Smooth muscle cell (in vitro differentiated cells): ENCODE results near the gene CIT. TPM values are rescaled to one million over a fixed set of nuclear protein-coding genes. Genes with fewer than 3 reads are reported as not detected.

ENCODE experiments used
- DNase-seq: peaks from one replicate; lab custom pipeline; 2025; ENCODE audit not compliant: unreplicated experiment; lab: John Stamatoyannopoulos, UW
- H2AFZ ChIP-seq: fragments of 200-600 bp; sonication (generic); 2 replicates; pipeline ENCODE4 v1.6.0; 2016; ENCODE audit warnings: antibody characterized with exemption, low read depth, mild to moderate bottlenecking
- H3F3A ChIP-seq: fragments of 200-600 bp; sonication (generic); 2 replicates; pipeline ENCODE4 v1.6.0; 2017; ENCODE audit warnings: antibody characterized with exemption, low read depth
- H3K27ac ChIP-seq: fragments of 200-600 bp; sonication (generic); 2 replicates; pipeline ENCODE4 v1.5.1; 2016; ENCODE audit warnings: low read depth, mild to moderate bottlenecking
- H3K27me3 ChIP-seq: fragments of 200-600 bp; sonication (generic); 2 replicates; pipeline ENCODE4 v1.6.1; 2016; ENCODE audit warnings: low read depth, mild to moderate bottlenecking
- H3K36me3 ChIP-seq: fragments of 200-600 bp; sonication (generic); 2 replicates; pipeline ENCODE4 v1.5.1; 2016; ENCODE audit warnings: low read depth
- H3K4me1 ChIP-seq: fragments of 200-600 bp; sonication (generic); 2 replicates; pipeline ENCODE4 v1.5.1; 2016; ENCODE audit warnings: low read depth
- H3K4me2 ChIP-seq: fragments of 200-600 bp; sonication (generic); 2 replicates; pipeline ENCODE4 v1.6.0; 2016; ENCODE audit warnings: mild to moderate bottlenecking
- H3K4me3 ChIP-seq: fragments of 200-600 bp; sonication (generic); 2 replicates; pipeline ENCODE4 v1.5.1; 2016; ENCODE audit warnings: mild to moderate bottlenecking
- H3K79me2 ChIP-seq: fragments of 200-600 bp; sonication (generic); 2 replicates; pipeline ENCODE4 v1.6.0; 2016; ENCODE audit warnings: low read depth, mild to moderate bottlenecking
- H3K9ac ChIP-seq: fragments of 200-600 bp; sonication (generic); 2 replicates; pipeline ENCODE4 v1.6.0; 2016; ENCODE audit warnings: low read depth
- H3K9me3 ChIP-seq: fragments of 200-600 bp; sonication (generic); replicated peaks from 2 replicates; pipeline ENCODE4 v1.5.1; 2016; ENCODE audit warnings: low read depth
- H4K20me1 ChIP-seq: fragments of 200-600 bp; sonication (generic); 2 replicates; pipeline ENCODE4 v1.6.0; 2016; ENCODE audit warnings: low read depth
- WGBS: methylation state at CpG from one replicate; pipeline ENCODE4 v1.1.7; 2016; ENCODE audit warnings: low lambda C conversion rate; 5-methylcytosine and 5-hydroxymethylcytosine counted together
- polyA plus RNA-seq: library from polyadenylated mRNA; unstranded; fragments of >200 nt; fragmentation: Nextera tagmentation; extraction: Ambion mirVana; gene quantifications from 2 replicates; pipeline ENCODE4 v1.2.1, GENCODE V29; 2016
- total RNA-seq: library from RNA; depleted of rRNA; stranded (reverse); fragments of >200 nt; gene quantifications from 2 replicates; pipeline ENCODE4 v1.2.3, GENCODE V29; 2014
- TF ChIP-seq, protein P1 (sequence below): fragments of 200-600 bp; sonication (generic); IDR thresholded peaks from 2 replicates; pipeline ENCODE4 v1.5.1; 2017; ENCODE audit warnings: borderline replicate concordance, mild to moderate bottlenecking, antibody characterized with exemption; ENCODE audit not compliant: insufficient read depth, poor library complexity, severe bottlenecking

The CIT gene
- total and polyA plus RNA-seq, 2 experiments from 2014 or later: 3.2 to 9.1 TPM

DNA sequence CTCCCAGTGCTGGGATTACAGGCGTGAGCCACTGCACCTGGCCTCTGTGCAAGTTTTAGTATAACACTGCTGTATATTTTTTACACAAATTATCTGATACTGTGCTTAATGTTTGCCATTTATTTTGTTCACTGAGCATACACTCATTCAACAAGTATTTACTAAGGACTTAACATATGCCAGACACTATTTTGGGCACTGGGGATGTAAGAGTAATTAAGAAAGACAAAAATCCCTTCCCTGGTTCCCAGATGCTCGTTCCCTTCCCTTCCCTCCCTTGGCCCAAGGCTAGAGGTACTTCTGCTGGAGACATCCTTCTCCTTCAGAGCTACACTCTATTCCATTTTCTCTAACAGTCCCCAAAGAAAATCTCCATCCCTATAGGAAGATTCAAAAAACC is 12.5 kb downstream of the CIT start:
- no peak for DNase-seq
- H3K9ac ChIP-seq: no peak overlapping the region
- H3K9me3 ChIP-seq: no peaks in the 10 kb centered on the region
- no peaks in the 10 kb centered on the region for H3F3A ChIP-seq
- no peaks in the 10 kb centered on the region for H4K20me1 ChIP-seq
- H3K4me1 ChIP-seq: no peaks in the 10 kb centered on the region
- no peak overlapping the region for H3K4me2 ChIP-seq
- no peak overlapping the region for H2AFZ ChIP-seq
- no peaks in the 10 kb centered on the region for H3K27me3 ChIP-seq
- no peaks in the 10 kb centered on the region for H3K36me3 ChIP-seq
- no peaks in the 10 kb centered on the region for H3K79me2 ChIP-seq
- TF ChIP-seq, protein P1, sequence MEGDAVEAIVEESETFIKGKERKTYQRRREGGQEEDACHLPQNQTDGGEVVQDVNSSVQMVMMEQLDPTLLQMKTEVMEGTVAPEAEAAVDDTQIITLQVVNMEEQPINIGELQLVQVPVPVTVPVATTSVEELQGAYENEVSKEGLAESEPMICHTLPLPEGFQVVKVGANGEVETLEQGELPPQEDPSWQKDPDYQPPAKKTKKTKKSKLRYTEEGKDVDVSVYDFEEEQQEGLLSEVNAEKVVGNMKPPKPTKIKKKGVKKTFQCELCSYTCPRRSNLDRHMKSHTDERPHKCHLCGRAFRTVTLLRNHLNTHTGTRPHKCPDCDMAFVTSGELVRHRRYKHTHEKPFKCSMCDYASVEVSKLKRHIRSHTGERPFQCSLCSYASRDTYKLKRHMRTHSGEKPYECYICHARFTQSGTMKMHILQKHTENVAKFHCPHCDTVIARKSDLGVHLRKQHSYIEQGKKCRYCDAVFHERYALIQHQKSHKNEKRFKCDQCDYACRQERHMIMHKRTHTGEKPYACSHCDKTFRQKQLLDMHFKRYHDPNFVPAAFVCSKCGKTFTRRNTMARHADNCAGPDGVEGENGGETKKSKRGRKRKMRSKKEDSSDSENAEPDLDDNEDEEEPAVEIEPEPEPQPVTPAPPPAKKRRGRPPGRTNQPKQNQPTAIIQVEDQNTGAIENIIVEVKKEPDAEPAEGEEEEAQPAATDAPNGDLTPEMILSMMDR: no peak
- no peak overlapping the region for H3K4me3 ChIP-seq
- no peak overlapping the region for H3K27ac ChIP-seq
- WGBS: 91% methylated on average over 2 of the region's 2 CpGs

DNA sequence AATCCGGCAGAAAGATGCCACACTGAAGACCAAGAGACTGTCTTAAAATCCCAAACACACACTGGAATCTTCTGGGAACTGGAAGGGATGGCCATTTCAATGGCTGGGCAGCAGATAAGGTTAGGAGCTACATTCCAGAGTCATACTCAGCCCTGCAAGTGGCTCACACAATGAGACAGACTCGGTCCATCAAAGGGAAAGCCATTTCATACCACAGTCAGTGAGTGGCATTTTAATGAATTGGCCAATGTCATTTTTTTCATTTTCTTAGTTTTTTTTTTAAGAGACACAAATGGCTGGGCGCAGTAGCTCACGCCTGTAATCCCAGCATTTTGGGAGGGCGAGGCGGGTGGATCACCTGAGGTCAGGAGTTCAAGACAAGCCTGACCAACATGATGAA is 17.9 kb downstream of the CIT start:
- H4K20me1 ChIP-seq: no peaks in the 10 kb centered on the region
- H3K27ac ChIP-seq: no peak overlapping the region
- no peak for DNase-seq
- no peak overlapping the region for H3K4me3 ChIP-seq
- H3K36me3 ChIP-seq: no peaks in the 10 kb centered on the region
- TF ChIP-seq, protein P1: no peak
- no peak overlapping the region for H3K9ac ChIP-seq
- WGBS: 97% methylated on average over 6 of the region's 6 CpGs
- H3K4me2 ChIP-seq: no peak overlapping the region
- H3F3A ChIP-seq: no peaks in the 10 kb centered on the region
- no peaks in the 10 kb centered on the region for H3K4me1 ChIP-seq
- H3K79me2 ChIP-seq: no peaks in the 10 kb centered on the region
- no peak overlapping the region for H2AFZ ChIP-seq
- H3K27me3 ChIP-seq: no peaks in the 10 kb centered on the region
- no peaks in the 10 kb centered on the region for H3K9me3 ChIP-seq

DNA sequence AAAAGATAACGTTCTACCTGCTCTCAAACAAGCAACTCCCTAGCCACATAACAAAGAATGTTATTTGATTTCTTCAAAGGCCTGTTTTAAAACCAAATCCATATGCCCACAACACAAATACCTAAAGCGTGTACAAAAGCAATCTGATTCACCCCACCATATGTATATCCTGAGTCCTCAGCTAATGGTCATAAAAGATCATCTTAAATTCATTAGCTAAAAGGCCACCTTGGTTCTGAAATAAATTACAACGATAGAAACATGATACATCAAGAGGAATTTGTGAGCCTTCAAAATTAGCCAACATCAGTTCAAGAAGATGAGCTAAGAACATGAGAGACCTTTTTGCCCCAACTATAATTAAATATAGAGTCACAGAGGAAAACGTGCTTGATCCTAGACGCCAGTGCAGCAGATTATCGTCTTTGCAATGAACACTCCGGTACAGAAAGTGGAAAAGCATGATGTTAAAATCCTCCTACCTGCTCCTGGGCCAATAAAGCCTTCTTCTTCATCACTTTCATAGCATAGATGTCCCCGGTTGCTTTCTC is 20.0 kb downstream of the CIT start:
- Histone ChIP-seq H3K4me3 (no peak overlapping the region), H3K27me3 (no peaks in the 10 kb centered on the region), H3K4me1 (no peaks in the 10 kb centered on the region), H3K36me3 (no peaks in the 10 kb centered on the region), H3K4me2 (no peak overlapping the region), H4K20me1 (no peaks in the 10 kb centered on the region), H3K79me2 (no peaks in the 10 kb centered on the region), H2AFZ (no peak overlapping the region), H3K27ac (no peak overlapping the region), H3K9ac (no peak overlapping the region), H3F3A (no peaks in the 10 kb centered on the region), H3K9me3 (no peaks in the 10 kb centered on the region)
- TF ChIP-seq, protein P1: no peak
- WGBS: 93% methylated on average over 8 of the region's 8 CpGs
- DNase-seq: no peak

DNA sequence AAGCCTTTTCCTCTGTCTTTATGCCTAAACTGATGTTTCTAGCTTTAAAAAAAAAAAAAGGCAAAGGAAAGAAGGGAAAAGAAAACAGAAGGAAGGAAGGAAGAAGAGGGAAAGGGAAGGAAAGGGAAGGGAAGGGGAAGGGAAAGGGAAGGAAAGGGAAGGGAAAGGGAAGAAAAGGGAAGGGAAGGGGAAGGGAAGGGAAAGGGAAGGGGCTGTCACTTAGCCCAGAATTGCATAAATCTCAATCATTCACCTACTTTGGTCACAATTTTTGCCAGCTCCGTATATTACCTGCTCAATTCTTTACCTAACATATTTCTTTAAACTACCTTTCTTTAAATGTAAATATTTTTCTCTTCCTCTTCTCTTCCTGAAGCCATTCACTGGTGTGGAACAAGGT is 26.8 kb downstream of the CIT start:
- no peak for DNase-seq
- H3K27ac ChIP-seq: no peak overlapping the region
- H3K79me2 ChIP-seq: no peaks in the 10 kb centered on the region
- no peak overlapping the region for H3K4me3 ChIP-seq
- no peaks in the 10 kb centered on the region for H3K27me3 ChIP-seq
- no peaks in the 10 kb centered on the region for H3K4me1 ChIP-seq
- H4K20me1 ChIP-seq: no peaks in the 10 kb centered on the region
- H2AFZ ChIP-seq: no peak overlapping the region
- H3K9me3 ChIP-seq: no peaks in the 10 kb centered on the region
- no peak overlapping the region for H3K4me2 ChIP-seq
- no peak overlapping the region for H3K9ac ChIP-seq
- TF ChIP-seq, protein P1: no peak
- H3F3A ChIP-seq: no peaks in the 10 kb centered on the region
- WGBS: 100% methylated on average over 1 of the region's 1 CpG
- no peaks in the 10 kb centered on the region for H3K36me3 ChIP-seq
